Kidney (tissue), 14 donors: Measurements from ENCODE around the gene HMGXB3. TPM values are rescaled to one million over a fixed set of nuclear protein-coding genes. Genes with fewer than 3 reads are reported as not detected.
A peak's percentile ranks its signal among the peaks of the same experiment; 100 is the strongest.

Source experiments
- DNase-seq, 5 donors: peaks; one replicate each; pipeline ENCODE4 v3.0.0-alpha.2; 2013 to 2020
- FAIRE-seq: peaks from 2 replicates; lab custom pipeline; 2012; peaks lifted over from hg19 to GRCh38; lab: Jason Lieb, UNC
- H3K27ac ChIP-seq, 2 donors: one replicate each; pipeline ENCODE4 v1.7.0; 2013; ENCODE audit warnings: low read depth in 2 of 2, low read length in 2 of 2, inconsistent platforms in 1 of 2
- H3K27me3 ChIP-seq: one replicate; pipeline ENCODE4 v1.7.1; 2013; ENCODE audit warnings: low read length, inconsistent platforms; ENCODE audit not compliant: control insufficient read depth, insufficient read depth
- H3K36me3 ChIP-seq, 3 donors: one replicate each; pipeline versions ENCODE4 v1.7.0 to v1.7.1; 2013; ENCODE audit warnings: low read length in 3 of 3, control low read depth in 1 of 3, inconsistent platforms in 1 of 3; ENCODE audit not compliant: insufficient read depth in 3 of 3, control insufficient read depth in 2 of 3
- H3K4me1 ChIP-seq, 3 donors: one replicate each; pipeline versions ENCODE4 v1.7.0 to v1.7.1; 2013; ENCODE audit warnings: low read length in 3 of 3, inconsistent platforms in 1 of 3, low read depth in 1 of 3; ENCODE audit not compliant: control insufficient read depth in 2 of 3, insufficient read depth in 2 of 3
- H3K4me3 ChIP-seq, 3 donors: one replicate each; pipeline versions ENCODE4 v1.7.0 to v1.8.1; 2013; ENCODE audit warnings: low read length in 3 of 3, control low read depth in 1 of 3, inconsistent platforms in 1 of 3
- H3K9ac ChIP-seq, 3 donors: one replicate each; pipeline versions ENCODE4 v1.7.0 to v1.7.1; 2013; ENCODE audit warnings: low read length in 3 of 3, control low read depth in 1 of 3, inconsistent platforms in 1 of 3
- H3K9me3 ChIP-seq, 3 donors: one replicate each; pipeline versions ENCODE4 v1.7.0 to v1.7.1; 2013; ENCODE audit warnings: low read length in 3 of 3, control low read depth in 1 of 3, inconsistent platforms in 1 of 3; ENCODE audit not compliant: control insufficient read depth in 2 of 3, insufficient read depth in 1 of 3
- CTCF ChIP-seq: IDR thresholded peaks from 3 replicates; pipeline ENCODE4 v1.5.1; 2012; ENCODE audit warnings: mild to moderate bottlenecking, moderate library complexity, borderline replicate concordance; ENCODE audit not compliant: insufficient read depth; ENCODE audit errors: extremely low read depth
- intact Hi-C: fragments of 100-400 bp; cut with DNase I; formaldehyde crosslinking; loops from one replicate; pipeline ENCODE4 v1.11.1; 2022
- polyA plus RNA-seq: library from polyadenylated mRNA; stranded (reverse); fragments of 350-450 nt; fragmentation: Illumina TruSeq; extraction: RNeasy Lipid Tissue Mini Kit (QIAGEN cat#74804); gene quantifications from one replicate; pipeline ENCODE4 v1.2.3, GENCODE V29; 2014; ENCODE audit warnings: low read depth, low replicate concordance; ENCODE audit not compliant: insufficient read depth
- total RNA-seq: library from RNA; stranded (reverse); fragmentation: NEBNext Ultra II Directional; extraction: Animal tissue kit (Norgen Biotek cat#: 25700); gene quantifications from one replicate; pipeline ENCODE4 v1.2.1, GENCODE V29; 2021
- donor health status: control.
- donor health status: control.
- donor health status: control.
- donor health status: control.
- donor health status: control.
- donor health status: DM: yes; HTN: yes; CAD: no.
- donor health status: Normal renal cell carcinoma (clear cell type).

HMGXB3 gene
- total and polyA plus RNA-seq, 2 donors from 2014 or later, result 9.5 to 29.3 TPM

GRCh38 chr5:149996205-149996890 lies 4.2 kb upstream of the HMGXB3 start:
- Histone ChIP-seq H3K9ac (no peak overlapping the region), H3K36me3 (peaks cover 0 to 12% (median 3%) of the 10 kb centered on the region in 3 donors), H3K9me3 (no peaks in the 10 kb centered on the region), H3K27ac (no peak overlapping the region), H3K4me3 (no peak overlapping the region), H3K27me3 (no peaks in the 10 kb centered on the region), H3K4me1 (peaks cover 0 to 13% (median 0%) of the 10 kb centered on the region in 3 donors)
- TF ChIP-seq CTCF, result no peak
- DNase-seq (no peak), FAIRE-seq (no peak)
- intact Hi-C loops, result loop anchor here (5.0 to 10.0 kb wide), 2 partner anchors 164 to 362 kb away; no protein-coding TSS in a partner anchor

- DNase-seq, result no peak
- Histone ChIP-seq H3K9me3 (no peaks in the 10 kb centered on the region), H3K9ac (no peak overlapping the region), H3K36me3 (peaks cover 0 to 12% (median 3%) of the 10 kb centered on the region in 3 donors), H3K27ac (no peak overlapping the region), H3K27me3 (no peaks in the 10 kb centered on the region), H3K4me3 (no peak overlapping the region), H3K4me1 (peaks cover 0 to 17% (median 0%) of the 10 kb centered on the region in 3 donors)
- no peak for FAIRE-seq
- no peak for TF ChIP-seq CTCF
- intact Hi-C loops, result loop anchor here (5.0 to 10.0 kb wide), 2 partner anchors 166 to 363 kb away; no protein-coding TSS in a partner anchor
Measured at GRCh38 chr5:149998281-149998680, 2.3 kb upstream of the HMGXB3 start.

GRCh38 chr5:149999359-149999758 lies 1.2 kb upstream of the HMGXB3 start:
- Histone ChIP-seq H3K36me3 (peaks cover 0 to 9% (median 3%) of the 10 kb centered on the region in 3 donors), H3K27me3 (no peaks in the 10 kb centered on the region), H3K9me3 (no peaks in the 10 kb centered on the region), H3K9ac (peak overlapping the region in 2 of 3 donors; percentile 5 to 93), H3K4me1 (peaks cover 0 to 17% (median 0%) of the 10 kb centered on the region in 3 donors), H3K4me3 (peak overlapping the region; percentile 87 to 99 (median 98)), H3K27ac (no peak overlapping the region)
- TF ChIP-seq CTCF, result no peak
- DNase-seq (no peak), FAIRE-seq (no peak)
- intact Hi-C loops, result loop anchor here (5.0 to 10.0 kb wide), 2 partner anchors 167 to 365 kb away; no protein-coding TSS in a partner anchor
